HG03108 (cell line): Measurements from ENCODE around the gene LAMP5.

Source experiments
- ATAC-seq: cut with Tn5 transposase; IDR thresholded peaks from one replicate; pipeline ENCODE4 v1.9.1; 2021; ENCODE audit warnings: moderate library complexity; ENCODE audit not compliant: unreplicated experiment

LAMP5 gene

DNA sequence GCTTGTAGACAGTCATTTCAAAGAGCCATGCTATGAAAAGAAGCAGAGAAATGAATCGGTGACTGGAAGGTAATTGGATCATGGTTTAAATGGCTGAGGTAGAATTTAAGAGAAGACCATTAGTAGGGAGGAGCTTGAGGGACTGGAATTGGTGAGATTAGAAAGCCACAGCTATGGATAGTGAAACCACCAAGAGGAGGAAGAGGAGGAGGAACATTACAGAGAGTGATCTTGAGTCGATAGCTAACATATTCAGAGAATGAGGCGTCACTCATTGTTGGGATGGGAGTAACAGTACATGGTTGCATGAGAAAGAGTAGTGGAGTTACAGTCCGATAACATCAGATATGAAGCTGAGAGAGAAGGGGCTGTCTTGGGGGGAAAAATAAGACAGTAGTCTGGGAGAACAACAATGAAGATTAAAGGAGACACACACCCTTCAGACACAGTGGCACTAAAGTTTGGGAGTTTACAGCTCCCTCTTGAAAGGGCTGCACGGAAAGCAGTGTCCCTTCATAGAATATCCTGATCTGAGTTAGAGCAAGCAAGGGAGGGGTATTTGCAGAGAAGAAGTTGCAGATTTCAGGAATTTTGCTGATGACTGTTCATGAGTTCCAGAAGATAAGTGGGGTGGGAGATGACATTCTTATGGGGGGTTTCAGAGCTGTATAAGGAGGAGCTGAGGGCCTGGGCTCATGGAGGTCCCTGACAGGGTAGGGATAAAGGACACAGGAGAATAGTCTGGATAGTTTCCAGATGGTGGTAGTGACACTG, 15.1 kb upstream of the LAMP5 start:
- ATAC-seq, result no peak

DNA sequence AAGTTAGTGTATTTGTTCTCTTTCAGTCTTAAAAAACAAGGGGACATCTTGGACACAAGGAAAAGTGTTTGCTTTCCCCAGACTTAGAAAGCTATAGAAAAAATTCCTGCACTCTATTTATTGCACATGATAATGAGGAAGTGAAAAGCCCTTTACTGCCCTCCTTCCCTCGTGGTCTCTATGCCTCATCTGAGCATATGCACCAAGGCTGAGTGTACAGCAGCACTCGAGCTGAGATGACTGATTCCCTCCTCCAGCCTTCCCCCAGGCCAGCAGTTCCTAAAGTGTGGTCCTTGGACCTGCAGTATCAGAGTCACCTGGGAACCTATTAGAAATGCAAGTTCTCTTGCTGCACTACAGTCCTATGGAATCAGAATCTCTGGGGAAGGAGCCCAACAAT, 14.3 kb upstream of the LAMP5 start:
- no peak for ATAC-seq

DNA sequence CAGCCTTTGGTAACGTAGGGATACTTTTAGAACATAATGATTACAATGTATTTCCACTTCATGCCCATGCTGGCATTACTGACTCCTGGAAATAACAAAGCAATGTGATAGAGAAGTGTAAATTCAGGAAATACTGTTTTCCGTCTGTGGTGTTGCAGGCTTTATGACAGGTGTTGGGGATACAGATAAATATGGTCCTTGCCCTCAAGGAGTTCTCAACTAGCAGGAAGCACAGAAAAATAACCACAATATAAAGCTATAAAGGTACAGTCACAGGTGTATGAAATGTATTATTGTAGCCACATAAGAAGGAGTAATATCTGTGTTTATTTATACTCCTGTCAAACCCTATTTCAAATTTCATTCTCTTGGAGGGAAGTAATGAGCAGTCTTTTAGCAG, 12.9 kb upstream of the LAMP5 start:
- no peak for ATAC-seq

DNA sequence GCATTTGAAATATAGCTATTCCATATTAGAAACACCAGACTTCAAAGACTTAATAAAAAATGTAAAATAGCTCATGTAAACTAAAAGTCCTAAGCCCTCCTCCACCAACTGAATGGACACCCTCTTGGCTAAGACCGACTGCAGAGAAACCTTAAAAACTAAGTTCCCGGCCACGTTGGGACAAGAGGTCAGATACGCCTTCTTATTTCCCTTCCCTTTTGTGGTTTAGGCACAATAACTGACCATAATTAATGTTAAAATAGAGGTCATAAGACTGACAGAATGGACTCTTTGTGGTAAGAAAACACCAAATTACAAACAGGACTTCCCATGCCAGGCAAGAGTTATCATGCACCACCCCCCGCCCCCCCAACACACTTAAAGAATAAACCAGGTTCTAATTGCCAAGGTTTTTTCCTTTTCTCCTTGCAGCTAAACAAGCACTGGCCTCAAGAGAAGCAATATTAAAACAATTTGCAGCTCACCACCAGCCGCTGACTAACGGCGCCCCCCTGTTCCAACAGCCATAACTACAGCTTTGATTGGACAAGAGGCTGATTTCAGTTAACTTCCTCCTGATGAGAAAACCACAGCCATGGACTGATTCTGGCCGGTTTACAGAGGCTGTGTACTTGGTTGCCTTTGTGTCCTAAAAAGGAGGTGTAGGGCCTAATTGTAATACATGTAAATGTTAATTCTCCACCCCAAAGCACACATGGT, 10.7 kb upstream of the LAMP5 start:
- ATAC-seq, result no peak

DNA sequence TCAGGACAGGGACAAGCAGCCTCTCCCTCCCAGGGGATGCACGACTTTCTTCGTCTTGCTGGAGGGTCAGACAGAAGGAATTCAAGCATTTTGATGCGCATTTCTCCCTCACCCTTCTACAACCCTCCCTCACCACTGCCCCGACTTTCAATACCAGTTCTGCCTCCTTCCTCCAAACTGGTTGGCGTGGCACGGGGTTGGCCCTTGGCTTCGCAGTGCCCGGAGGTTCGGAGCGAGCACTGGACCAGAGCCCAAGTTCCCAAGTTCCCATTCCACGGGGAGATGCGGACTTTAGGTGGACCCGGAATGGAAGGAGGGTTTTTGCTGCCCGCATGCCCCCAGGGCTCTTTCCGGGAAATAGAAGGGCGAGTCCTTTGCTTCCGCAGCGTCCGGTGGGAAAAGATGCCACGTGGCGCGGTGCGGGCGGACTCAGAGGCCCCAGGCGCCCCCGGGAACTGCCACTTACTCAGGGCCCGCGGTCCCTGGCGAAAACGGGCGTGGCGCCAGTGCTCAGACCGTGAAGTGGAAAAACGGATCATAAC, 8.0 kb upstream of the LAMP5 start:
- no peak for ATAC-seq

DNA sequence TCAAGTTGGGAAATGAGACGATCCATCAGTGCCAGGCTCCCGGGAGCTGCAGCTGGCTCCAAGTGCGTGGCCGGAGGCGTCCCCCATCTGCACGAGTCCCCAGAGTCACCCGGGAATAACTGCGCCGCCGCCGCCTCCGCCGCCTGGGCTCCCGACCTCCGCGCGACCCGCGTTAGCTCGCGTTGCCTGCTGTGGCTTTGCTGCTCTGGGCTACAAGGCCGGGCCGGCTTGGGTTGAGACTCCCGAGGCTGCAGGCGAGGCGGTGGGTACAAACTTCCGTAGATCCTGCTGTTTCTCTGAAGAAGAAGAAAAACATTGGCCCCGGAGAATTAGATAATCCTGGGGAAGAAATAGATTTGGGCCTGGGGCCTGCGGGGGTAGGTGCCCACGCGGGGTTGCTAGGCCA, 7.4 kb upstream of the LAMP5 start:
- no peak for ATAC-seq

DNA sequence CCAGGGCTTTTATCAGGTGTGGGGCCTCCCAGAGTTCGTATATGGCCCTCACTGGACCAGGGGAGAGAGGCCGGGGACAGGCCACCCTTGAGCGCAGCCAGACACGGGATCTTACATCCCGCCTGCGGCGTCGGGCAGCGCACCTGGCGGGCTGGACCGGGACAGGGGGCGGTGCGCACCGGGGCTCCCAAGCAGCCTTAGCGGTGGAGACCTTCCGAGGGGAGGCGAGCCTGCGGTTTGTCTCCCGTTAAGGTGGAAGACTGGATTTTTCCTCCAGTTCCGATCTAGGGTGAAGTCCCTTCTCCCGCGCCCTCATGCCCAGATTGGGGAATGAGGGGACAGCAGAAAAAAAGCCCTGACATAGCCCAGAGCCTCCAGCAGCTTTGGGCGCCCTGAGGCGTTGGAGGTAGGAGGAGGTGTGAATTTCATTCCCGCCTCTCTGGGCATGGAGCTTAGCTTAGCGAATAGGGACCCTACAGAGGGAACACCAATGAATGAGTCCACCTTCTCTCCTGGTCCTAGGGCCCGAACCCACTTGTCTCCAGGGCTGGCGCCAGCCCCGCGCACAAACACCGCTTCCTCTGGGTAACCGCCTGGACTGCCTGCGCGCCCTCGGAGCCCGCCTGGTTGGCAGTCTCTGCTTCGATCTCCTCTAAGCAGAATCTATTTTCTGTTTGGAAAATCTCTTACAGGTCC, 6.7 kb upstream of the LAMP5 start:
- ATAC-seq, result no peak

DNA sequence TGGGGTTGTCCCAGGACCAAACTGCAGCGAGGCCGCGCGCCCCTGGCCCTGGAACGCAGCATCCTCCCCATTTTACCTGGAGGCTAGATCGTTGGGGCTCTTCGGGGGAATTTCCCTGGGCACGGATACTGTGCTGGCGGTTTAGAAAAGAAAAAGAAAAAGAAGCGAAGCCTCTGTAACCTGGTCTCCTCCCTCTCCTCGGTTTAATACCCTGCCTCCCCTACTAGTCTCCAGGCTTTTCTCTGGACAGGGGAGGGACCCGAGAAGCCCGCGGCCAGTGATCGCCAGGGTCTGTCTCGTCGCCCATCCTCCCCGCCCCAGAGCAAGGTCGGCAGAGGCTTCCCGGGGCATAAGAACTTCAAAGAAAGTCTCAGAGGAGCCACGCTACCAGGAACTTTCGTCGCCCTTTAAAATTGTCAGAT, 6.1 kb upstream of the LAMP5 start:
- ATAC-seq, result no peak

DNA sequence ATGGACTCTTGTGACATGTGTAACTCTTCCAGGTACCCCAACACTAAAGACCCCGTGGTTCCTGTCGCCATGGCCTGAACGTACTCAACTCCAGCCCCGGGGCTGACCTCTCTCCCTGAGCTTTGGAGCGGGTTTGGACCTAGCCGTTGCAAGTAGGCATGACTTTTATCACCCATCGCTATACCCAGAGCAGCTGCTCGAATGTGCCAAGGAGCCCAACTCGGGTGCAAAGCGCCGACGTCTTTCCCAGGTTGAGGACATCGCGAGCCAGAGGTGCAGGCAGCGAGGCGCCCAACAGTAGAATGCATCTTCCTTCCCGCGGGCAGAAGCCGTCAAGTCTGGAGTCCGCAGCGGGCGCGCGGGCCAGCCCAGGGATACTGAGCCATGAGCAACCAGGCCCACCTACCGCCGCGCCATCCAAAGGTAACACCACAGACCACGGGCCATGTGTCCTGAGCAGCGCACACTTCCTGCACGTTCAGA, 5.7 kb upstream of the LAMP5 start:
- no peak for ATAC-seq

DNA sequence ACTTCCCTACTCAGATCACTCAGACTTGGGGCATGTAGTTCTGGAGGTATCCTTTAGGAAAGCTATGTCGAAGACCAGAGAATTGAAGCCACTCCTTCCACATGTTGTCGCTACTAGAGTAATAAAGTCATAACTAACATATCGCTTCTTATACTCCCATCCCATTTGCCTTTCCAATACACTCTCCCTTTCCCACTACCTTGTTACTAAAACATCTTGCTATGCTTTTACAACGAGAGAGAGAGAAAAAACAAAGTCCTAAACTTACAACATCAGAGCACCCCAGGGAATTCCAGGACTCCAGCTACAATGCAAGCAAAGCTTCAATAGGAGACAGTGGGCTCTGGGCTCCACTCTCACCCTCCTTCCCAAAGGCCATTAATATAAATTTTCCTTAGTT, 5.1 kb upstream of the LAMP5 start:
- ATAC-seq, result no peak

DNA sequence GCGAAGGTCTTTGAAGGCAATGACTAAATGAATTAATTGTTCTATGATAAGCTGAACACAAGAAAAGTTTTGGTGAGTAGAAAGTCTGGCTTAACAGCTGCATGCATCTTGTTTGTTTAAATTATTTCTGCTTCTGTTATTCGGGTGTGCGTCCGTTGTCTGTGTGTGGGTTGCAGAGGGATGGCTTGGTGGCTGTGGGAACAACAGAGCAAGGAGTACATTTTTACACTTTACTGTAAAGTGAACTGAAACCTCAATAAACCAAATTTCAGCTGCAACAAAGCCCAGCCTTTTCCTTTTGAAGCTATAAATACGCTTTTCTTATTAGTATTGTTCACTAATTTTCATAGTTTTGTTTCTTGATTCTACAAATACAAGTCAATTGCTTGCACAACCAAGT, 3.5 kb upstream of the LAMP5 start:
- no peak for ATAC-seq

DNA sequence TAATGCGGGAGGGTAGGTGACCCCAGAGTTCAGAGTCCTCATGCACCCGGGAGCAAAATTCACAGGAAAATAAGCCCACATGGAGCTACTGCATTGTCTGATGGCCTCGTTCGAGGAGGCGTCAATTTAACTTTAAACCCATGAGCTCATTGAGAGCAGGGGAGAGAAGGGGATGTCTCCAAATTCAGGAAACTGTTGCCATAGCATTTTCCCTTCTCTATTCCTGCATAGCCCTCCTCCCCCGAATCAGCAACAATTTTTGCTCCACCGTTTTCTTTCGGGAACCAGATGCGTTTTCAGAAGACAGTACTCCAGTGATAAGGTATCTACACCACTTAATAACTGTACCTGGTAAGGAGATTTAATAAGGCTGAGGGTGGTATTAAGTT, 324 bp upstream of the LAMP5 start:
- ATAC-seq, result no peak

DNA sequence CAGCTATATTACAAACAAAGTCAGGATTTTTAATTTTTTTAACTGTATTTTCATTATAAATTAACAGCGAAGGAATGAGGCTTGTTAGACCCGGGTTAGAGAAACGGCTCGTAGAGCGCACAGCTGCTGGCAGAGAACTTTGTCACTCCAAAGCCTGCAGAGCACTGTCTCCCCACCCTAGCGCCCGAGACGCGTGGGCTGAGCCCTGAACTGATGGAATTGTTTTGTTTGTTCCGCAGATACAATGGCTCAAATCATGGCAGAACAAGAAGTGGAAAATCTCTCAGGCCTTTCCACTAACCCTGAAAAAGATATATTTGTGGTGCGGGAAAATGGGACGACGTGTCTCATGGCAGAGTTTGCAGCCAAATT, 810 bp downstream of the LAMP5 start:
- no peak for ATAC-seq

DNA sequence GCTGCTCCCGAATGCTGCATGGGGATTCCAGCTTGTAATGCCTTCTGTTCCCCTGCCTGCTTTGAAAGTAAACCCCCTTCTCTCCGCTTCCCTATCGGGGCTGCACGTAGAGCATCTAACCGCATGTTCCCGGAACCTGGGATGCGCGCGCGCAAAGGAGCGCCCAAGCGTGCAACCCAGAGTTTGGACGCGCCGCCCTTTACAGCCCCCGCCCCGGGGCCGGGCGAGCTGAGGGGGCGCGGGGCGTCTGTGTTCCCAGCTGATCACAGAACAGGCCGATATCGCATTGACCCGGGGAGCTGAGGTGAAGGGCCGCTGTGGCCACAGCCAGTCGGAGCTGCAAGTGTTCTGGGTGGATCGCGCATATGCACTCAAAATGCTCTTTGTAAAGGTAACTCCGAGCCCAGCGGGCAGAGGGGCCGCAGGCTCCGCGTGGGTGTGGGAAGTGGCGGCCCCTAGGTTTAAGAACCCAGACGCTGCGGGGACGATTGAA, 1.4 kb downstream of the LAMP5 start:
- no peak for ATAC-seq

DNA sequence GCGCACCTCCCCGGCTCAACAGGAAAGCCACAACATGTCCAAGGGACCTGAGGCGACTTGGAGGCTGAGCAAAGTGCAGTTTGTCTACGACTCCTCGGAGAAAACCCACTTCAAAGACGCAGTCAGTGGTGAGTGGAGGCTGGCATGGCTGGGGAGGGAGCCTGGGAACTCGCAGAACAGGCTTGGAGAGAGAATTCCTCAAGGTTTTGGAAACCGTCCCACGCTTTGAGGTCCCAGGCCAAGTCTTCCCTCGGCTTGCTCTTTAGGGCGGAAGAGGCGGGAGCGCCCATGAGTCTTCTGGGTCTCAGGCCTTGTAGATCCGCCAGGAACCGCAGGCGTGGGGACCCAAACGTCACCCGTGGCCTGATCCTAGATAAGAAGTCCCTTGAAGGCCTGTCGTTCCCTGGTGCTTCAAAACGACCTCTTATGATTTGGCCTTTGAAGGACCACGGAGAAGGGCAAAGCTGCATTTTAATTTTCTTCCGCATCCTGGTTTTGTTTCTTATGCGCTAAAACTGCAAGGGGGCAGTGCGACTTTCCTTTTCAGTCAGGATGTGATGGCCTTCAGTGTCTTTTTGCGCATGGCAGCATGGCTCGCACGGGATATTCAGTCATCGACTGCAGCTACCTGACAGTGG, 2.0 kb downstream of the LAMP5 start:
- ATAC-seq, result no peak

DNA sequence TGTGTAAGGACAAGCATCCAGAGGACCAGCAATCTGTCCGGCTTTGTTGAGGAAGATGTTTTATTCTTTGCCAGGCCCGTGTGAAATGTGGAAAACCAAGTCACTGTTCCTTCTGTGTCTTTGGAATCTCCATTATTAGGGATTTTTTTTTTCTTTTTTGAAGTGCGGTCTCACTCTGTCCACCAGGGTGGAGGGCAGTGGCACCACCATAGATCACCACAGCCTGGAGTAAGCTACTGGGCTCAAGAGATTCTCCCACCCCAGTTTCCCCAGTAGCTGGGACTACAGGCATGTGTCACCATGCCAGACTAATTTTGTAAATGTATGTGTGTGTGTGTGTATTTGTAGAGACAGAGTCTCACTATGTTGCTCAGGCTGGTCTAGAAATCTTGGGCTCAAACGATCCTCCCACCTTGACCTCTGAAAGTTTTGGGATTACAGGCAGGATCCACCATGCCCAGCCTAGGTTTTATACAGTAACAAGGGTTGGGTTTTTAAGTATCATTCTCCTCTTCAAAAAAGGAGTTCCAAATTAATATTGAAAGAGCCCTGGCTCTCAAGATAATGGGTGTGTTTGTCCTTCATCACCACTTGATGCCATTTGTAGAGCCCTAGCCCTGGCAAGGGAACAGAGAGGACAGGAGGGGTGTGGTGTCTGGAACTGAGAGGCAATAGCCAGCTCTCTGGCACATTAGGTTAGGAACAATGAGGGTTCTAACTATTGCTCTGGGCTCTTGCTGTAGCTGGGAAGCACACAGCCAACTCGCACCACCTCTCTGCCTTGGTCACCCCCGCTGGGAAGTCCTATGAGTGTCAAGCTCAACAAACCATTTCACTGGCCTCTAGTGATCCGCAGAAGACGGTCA, 3.1 kb downstream of the LAMP5 start:
- no peak for ATAC-seq

DNA sequence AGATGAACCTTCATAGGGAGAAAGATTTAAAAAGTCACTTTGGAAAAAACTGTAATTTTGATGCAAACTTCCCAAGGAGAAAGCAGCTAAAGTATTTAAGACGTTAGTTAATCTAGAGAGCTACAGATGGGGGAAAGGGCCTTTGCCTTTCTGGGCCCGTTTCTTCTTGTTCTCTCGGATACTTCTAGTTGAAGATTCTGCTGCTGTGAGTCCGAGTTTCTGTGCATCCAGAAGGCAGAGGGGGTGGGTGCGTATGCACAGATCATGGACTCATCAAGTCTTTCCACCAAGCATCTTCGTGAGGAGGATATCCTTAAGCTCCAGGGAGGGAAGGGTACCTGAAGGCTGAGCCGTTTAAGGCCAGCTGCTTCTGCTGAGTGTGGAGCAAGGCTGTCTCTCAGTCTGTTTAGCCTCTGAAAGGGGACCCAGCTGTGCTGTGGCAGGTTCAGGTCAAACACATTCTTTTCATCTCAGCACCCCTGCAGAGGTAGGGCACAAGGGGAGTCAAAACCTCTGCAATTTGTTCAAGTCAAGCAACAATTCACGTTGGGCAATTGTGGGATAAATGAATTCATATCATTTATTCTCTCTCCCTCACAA, 4.3 kb downstream of the LAMP5 start:
- ATAC-seq, result no peak

DNA sequence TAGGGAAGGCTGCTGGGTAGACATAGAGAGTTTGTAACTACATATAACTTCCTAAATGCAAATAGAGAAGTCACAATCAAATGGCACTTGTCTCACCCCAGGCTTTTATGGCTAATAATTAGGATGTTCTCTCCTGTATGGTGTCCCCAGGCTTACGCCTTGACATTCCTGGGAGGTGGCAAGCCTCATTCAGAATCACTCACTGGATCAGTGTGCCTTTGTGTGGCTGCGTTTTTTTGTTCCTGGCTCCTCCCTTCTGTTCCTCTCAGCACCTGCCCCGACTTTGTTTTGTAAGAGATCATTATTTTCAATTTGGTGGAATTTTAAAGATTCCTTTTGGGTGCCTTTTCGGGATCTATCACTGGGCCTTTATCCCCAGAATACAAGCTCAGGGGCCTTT, 5.7 kb downstream of the LAMP5 start:
- ATAC-seq, result no peak

DNA sequence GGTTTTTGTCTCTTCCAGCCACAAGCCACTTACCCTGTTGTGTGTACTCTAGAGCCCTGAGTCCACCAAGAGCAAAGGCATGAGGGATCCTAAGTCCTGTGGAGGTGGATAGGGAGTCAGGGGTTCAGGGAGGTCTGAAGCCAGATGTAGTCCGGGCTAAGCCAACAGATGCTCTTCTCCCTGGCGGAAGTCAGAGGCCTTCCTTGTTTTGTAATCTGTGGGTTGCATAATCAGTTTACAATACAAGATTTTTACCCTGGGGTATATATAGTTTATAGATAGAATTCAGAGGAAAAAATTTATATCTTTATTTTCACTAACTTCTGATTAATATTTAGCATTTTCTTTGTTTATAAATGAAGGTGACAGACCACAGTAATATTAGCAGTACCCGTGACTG, 9.2 kb downstream of the LAMP5 start:
- no peak for ATAC-seq

DNA sequence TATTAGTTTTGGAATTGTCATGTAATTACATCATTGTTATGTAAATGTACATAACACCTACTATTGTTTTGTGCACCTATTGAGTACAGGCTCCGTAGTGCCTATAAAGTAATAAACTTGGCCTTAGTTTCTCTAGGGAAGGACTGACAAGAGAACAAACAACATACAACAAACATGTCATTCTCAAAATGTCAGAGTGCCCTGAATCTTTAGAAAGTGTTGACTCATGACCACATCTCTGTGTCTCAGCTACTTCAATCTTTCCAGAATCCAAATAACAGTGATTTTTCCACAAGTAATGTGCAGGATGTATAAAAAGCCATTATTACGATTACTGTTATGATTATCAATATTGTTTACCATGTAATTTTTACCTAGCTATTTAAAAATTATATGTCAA, 17.2 kb downstream of the LAMP5 start:
- ATAC-seq, result no peak
